AG10803 (cell line): Measurements from ENCODE around the gene C9orf85.

Source experiments
- DNase-seq: peaks from one replicate; pipeline ENCODE4 v3.0.0; 2010; ENCODE audit warnings: low read depth
- H3K4me3 ChIP-seq: 2 replicates; pipeline ENCODE4 v1.5.1; 2011; ENCODE audit warnings: mild to moderate bottlenecking, low read length, control low read depth
- TF ChIP-seq, protein P1 (sequence below): conservative IDR thresholded peaks from 2 replicates; pipeline ENCODE4 v1.5.1; 2011; ENCODE audit warnings: mild to moderate bottlenecking, low read length, control low read depth, inconsistent platforms

Gene C9orf85

DNA sequence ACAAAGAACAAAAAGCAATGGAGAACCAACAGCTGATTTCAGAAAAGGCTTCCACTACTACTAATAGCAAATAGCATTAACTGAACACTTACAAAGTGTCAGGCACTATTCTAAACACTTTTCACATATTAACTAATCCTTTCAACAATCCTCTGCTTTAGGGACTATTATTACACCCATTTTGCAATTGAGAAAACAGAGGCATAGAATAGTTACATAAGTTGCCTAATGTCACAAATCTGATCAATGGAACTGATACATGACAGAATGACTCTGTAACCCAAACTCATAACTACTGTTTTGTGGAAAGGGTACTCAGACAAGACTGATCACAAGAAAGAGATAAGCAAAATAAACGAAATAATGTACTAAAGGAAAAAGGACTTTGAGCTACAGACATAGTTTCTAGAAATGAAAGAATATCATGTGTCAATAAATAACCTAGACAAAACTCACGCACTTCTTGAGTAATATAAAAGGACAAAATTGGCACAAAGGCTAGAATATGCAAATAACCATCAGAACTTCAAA lies 31.7 kb upstream of the C9orf85 start:
- TF ChIP-seq, protein P1, sequence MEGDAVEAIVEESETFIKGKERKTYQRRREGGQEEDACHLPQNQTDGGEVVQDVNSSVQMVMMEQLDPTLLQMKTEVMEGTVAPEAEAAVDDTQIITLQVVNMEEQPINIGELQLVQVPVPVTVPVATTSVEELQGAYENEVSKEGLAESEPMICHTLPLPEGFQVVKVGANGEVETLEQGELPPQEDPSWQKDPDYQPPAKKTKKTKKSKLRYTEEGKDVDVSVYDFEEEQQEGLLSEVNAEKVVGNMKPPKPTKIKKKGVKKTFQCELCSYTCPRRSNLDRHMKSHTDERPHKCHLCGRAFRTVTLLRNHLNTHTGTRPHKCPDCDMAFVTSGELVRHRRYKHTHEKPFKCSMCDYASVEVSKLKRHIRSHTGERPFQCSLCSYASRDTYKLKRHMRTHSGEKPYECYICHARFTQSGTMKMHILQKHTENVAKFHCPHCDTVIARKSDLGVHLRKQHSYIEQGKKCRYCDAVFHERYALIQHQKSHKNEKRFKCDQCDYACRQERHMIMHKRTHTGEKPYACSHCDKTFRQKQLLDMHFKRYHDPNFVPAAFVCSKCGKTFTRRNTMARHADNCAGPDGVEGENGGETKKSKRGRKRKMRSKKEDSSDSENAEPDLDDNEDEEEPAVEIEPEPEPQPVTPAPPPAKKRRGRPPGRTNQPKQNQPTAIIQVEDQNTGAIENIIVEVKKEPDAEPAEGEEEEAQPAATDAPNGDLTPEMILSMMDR, result no peak

DNA sequence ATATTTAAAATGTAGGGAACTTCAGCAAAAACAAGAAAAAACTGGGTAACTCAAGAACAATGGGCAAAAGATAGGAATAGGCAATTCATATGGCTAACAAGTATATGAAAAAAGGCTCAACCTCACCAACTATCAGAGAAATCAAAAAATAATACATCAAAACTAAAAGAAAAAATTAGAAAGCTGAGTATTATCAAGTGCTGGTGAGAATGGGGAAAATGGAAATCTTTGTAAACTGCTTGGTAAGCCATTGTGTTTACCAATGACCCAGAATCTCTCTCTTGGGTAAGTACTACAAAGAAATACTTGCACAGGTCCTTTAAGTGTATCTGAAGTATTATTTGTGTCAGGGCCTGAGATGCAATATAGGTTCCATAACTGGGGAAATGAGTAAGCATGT lies 27.4 kb upstream of the C9orf85 start:
- TF ChIP-seq, protein P1, result no peak
- DNase-seq, result no peak
- no peak overlapping the region for H3K4me3 ChIP-seq

More for the DNA sequence above, 31.7 kb upstream of the C9orf85 start:
- no peak overlapping the region for H3K4me3 ChIP-seq
- no peak for DNase-seq

DNA sequence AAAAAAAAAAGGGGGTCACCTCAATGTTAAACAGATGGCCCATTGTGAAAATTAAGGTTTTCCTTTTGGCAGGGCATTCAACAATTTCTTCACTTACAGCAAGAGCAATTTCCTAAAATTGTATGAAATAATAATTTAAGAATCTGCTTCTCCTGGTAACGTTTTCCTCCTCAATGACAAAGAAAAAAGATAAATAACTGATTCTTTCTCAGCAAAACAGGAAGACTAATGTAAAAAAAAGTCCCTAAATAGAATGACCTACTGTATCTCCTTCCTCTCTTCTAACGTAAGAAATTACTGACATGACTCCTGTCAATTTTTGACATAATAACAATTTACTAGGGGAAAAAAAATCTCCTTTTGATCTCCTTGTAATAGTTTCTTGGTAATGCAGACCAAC lies 26.0 kb upstream of the C9orf85 start:
- no peak overlapping the region for H3K4me3 ChIP-seq
- TF ChIP-seq, protein P1, result no peak
- DNase-seq, result no peak

DNA sequence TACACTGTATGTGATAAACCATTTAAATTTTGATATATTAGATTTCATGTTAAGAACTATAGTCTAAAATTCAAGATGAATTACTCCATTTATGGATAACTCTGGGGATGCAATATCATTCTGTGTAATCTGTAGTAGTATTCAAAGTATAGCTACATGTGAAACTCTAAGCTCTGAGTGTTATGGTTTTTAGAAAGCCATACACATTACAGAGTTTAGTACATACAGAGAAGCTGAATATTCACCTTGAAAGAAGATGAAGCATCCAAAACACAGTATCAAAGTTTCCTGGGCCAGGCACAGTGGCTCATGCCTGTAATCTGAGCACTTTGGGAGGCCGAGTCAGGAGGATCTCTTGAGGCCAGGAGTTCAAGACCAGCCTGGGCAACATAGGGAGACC lies 25.4 kb upstream of the C9orf85 start:
- TF ChIP-seq, protein P1, result no peak
- DNase-seq, result no peak
- H3K4me3 ChIP-seq, result no peak overlapping the region

DNA sequence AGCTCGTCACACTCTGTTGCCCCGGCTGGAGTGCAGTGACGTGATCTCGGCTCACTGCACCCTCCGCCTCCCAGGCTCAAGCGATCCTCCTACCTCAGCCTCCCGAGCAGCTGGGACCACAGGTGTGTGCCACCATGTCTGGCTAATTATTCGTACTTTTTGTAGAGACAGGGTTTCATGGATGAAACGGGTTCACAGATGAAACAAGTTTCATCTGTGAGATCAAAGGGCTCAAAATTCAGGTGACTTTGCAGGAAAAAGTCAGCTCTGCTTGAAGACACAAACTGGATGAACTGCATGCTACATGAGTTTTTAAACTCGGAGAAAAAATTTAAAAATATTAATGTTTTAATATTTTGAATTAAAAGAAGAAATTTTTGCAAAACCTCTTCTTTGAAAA lies 24.9 kb upstream of the C9orf85 start:
- DNase-seq, result no peak
- TF ChIP-seq, protein P1, result no peak
- H3K4me3 ChIP-seq, result no peak overlapping the region

DNA sequence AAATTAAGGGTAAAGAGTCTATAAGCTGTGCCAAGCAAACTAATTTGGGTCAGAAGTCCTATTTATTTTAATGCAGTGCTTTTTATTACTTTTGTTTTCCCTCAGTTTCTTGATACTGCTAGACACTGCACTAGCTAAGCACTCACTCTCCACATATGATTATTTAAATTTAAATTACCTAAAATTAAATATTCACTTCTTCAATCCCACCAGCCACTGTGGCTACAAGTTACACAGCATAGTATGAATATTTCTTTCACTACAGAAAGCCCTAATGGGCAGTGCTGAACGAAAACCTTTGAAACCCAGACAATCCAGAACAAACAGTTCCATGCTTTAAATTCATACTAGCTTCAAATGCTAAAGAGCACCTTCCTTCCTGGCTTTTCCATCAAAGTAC lies 24.1 kb upstream of the C9orf85 start:
- TF ChIP-seq, protein P1, result no peak
- DNase-seq, result no peak
- H3K4me3 ChIP-seq, result no peak overlapping the region

DNA sequence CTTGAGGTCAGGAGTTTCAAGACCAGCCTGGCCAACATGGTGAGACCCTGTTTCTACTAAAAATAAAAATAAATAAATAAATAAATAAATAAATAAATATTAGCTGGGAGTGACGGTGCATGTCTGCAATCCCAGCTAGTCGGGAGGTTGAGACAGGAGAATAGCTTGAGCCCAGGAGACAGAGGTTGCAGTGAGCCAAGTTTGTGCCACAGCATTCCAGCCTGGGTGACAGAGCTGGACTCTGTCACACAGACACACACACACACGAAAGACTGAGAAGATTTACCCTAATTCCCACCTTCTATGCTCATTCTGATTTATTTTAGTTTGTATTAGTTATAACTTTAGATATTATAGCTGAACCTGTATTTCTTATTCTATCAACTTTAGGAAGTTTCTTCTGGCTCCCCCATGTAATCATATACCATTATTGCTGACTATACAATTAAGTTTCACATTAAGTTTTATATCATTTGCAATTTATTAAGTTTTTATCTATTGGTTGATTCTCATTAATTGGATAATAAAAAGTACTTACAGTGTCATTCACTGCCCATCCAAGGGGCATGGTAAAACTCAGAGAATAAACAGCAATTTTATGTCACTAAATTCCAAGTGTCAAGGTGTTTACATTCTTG lies 21.3 kb upstream of the C9orf85 start:
- TF ChIP-seq, protein P1, result no peak
- no peak overlapping the region for H3K4me3 ChIP-seq
- no peak for DNase-seq
